RWPE1 (cell line): ENCODE data around the gene IL15.
A peak's percentile ranks its signal among the peaks of the same experiment; 100 is the strongest.

Source experiments
- CTCF ChIA-PET: fragments of 350-600 bp; sonication (Branson Sonifier 250); formaldehyde crosslinking; extraction: SDS; loops from one replicate; lab custom pipeline; 2021; lab: Yijun Ruan, JAX
- POLR2A ChIA-PET: fragments of 400-600 bp; formaldehyde crosslinking; extraction: SDS; loops from one replicate; lab custom pipeline; 2020; ENCODE audit warnings: antibody characterized with exemption; ENCODE audit not compliant: low non-redundant PET; lab: Yijun Ruan, JAX
- DNase-seq: peaks from one replicate; pipeline ENCODE4 v3.0.0; 2012; ENCODE audit warnings: low spot score
- H3K27ac ChIP-seq: fragments of 450-650 bp; 2 replicates; pipeline ENCODE4 v1.5.1; 2017
- TF ChIP-seq, protein P1 (sequence below): fragments of 450-650 bp; conservative IDR thresholded peaks from 2 replicates; pipeline ENCODE4 v1.5.1; 2017; ENCODE audit warnings: low read depth, mild to moderate bottlenecking

Gene IL15

DNA sequence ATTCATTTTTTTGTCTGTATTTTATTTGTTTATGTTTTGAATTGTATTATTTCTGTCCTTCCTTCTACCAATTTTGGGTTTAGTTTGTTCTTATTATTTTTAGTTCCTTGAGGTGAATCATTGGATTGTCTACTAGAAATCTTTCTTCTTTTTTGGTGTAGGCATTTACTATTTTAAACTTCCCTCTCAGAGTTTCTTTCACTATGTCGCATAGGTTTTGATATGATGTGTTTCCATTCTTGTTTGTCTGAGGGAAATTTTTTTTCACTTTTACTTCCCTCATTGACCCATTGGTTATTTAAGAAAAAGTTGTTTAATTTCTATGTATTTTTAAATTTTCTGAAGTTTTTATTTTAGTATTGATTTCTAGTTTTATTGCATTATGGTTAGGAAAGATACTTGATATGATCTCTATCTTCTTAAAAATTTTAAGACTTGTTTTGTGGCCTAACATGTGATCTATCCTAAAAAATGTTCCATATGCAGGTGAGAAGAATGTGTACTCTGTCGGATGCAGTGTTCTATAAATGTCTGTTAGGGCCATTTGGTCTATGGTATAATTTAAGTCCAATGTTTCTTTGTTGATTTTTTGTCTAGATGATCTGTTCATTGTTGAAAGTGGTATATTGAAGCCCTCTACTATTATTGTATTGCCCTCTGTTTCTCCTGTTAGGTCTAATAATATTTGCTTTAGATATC lies 68.8 kb downstream of the IL15 start:
- DNase-seq, result no peak
- TF ChIP-seq, protein P1, sequence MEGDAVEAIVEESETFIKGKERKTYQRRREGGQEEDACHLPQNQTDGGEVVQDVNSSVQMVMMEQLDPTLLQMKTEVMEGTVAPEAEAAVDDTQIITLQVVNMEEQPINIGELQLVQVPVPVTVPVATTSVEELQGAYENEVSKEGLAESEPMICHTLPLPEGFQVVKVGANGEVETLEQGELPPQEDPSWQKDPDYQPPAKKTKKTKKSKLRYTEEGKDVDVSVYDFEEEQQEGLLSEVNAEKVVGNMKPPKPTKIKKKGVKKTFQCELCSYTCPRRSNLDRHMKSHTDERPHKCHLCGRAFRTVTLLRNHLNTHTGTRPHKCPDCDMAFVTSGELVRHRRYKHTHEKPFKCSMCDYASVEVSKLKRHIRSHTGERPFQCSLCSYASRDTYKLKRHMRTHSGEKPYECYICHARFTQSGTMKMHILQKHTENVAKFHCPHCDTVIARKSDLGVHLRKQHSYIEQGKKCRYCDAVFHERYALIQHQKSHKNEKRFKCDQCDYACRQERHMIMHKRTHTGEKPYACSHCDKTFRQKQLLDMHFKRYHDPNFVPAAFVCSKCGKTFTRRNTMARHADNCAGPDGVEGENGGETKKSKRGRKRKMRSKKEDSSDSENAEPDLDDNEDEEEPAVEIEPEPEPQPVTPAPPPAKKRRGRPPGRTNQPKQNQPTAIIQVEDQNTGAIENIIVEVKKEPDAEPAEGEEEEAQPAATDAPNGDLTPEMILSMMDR, result no peak
- H3K27ac ChIP-seq, result no peak overlapping the region
- CTCF ChIA-PET, result no interaction called here
- POLR2A ChIA-PET, result no interaction called here

DNA sequence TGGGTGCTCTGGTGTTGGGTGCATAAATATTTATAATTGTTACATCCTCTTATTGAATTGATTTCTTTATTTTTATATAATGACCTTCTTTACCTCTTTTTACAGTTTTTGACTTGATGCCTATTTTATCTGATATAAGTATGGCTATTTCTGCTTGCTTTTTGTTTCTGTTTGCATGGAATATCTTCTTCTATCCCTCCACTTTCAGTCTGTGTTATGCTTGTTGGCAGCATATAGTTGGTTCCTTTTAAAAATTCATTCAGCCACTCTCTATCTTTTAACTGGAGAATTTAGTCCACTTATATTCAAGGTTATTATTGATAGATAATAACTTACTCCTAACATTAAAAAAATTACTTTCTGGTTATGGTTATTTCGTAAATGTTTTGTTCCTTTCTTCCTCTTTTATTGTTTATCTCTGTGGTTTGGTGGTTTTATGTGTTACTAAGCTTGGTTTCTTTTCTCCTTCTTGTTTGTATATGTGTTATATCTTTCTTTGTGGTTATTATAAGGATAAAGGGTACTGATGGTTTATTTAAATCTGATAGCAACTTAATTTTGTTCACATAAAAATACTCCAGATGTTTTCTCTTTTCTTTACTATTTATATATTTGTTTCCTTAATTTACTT lies 69.5 kb downstream of the IL15 start:
- DNase-seq, result no peak
- ChIA-PET CTCF (no interaction called here), POLR2A (no interaction called here)
- H3K27ac ChIP-seq, result no peak overlapping the region
- TF ChIP-seq, protein P1, result no peak

DNA sequence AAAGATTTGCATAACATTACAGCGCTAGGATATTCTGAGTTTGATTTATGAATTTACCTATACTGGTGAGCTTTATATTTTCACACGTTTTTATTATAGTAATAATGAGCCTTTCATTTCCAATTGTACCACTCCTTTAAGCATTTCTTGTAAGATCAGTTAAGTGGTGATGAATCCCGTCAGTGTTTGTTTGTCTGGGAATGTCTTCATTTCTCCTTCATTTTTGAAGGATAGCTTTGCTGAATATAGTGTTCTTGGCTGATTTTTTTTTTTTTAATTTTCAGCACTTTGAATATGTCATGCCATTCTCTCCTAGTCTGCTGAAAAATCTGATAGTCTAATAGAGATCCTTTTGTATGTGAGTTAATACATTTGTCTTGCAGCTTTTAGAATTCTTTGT lies 70.1 kb downstream of the IL15 start:
- no peak for DNase-seq
- POLR2A ChIA-PET, result no interaction called here
- TF ChIP-seq, protein P1, result no peak
- H3K27ac ChIP-seq, result no peak overlapping the region
- CTCF ChIA-PET, result interaction anchor here (0.5 kb wide), 1 partner anchor 63 kb away, joined by 4 read pairs; no protein-coding TSS in a partner anchor

DNA sequence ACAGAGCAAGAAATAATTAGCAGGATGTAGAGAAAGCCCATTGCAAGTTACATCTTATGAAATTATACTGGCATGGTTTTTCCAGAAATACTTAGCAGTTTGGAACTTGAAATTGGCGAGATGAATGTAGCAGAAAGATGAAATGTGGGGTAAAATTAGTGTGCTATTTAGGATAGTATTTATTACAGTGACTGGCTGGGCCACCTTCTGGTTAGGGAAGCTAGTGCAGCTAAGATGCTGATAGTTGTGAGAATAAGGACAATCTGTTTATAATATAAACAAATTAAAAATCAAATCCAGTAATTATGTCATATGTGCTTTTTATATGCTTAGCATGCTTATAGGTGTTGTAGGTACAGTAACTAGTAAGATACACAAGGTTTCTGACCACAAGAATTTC lies 74.8 kb downstream of the IL15 start:
- CTCF ChIA-PET, result interaction anchor here (1.8 kb wide), 1 partner anchor 365 kb away, joined by 7 read pairs; no protein-coding TSS in a partner anchor
- TF ChIP-seq, protein P1, result peak; percentile 61
- H3K27ac ChIP-seq, result no peak overlapping the region
- no peak for DNase-seq
- POLR2A ChIA-PET, result no interaction called here

DNA sequence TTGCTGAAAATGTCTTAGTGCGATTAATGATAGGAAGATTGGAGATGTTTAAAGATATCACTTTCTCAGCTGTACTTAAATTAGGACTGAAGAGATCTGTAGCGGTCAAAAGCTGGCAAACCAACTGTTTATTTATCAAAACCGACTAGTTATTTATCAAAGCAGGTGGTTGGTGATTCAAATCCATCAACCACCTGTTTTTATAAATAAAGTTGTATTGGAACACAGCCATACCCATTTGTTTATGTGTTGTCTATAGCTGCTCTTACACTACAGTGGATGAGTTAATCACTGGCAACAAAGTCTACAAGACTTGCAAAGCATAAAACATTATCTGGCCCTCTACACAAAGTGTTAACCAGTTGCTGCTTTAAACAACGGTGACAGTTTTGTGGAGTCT lies 76.8 kb downstream of the IL15 start:
- POLR2A ChIA-PET, result no interaction called here

DNA sequence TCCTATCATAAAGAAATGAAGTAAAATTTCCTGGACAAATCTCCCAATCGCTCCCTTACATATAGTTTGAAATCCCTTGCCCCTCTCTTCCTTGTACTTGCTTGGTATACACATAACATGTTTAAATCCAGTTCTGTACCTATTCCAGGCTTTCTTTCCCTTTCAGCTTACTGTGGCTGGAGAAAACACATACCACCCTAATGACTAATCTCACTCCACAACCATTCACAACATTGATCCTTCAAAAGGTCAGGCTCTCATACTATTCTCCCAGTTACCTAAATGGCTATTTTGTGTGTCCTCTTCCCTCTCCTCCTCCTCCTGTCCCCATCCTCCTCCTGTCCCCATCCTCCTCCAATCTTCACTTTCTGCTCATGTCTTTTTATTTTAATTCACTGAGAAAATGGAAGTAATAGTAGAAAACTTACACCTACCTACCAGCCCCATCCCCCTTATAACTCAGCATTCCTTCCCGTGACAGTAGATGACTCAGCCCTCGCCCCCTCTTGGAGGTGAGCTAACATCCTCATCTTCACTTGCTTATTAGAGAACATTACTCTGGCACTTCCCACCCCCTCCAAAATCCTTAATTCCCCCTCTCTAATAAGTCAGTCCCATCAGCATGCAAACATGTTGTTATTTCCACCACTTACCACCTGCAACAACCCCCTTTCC lies 77.5 kb downstream of the IL15 start:
- H3K27ac ChIP-seq, result no peak overlapping the region
- POLR2A ChIA-PET, result no interaction called here
- CTCF ChIA-PET, result no interaction called here
- TF ChIP-seq, protein P1, result no peak
- peak; percentile 57 for DNase-seq

More for the DNA sequence above, 76.8 kb downstream of the IL15 start:
- H3K27ac ChIP-seq, result no peak overlapping the region
- CTCF ChIA-PET, result interaction anchor here (0.6 kb wide), 1 partner anchor 336 kb away, joined by 5 read pairs; no protein-coding TSS in a partner anchor
- DNase-seq, result no peak
- TF ChIP-seq, protein P1, result no peak
